ENCODE results near the gene VAV2.
"Not testable (repeated sequence)": the region's sequence is repeated elsewhere in the genome, so short reads cannot be mapped to it uniquely, and the experiment has no call there.

The VAV2 gene

DNA sequence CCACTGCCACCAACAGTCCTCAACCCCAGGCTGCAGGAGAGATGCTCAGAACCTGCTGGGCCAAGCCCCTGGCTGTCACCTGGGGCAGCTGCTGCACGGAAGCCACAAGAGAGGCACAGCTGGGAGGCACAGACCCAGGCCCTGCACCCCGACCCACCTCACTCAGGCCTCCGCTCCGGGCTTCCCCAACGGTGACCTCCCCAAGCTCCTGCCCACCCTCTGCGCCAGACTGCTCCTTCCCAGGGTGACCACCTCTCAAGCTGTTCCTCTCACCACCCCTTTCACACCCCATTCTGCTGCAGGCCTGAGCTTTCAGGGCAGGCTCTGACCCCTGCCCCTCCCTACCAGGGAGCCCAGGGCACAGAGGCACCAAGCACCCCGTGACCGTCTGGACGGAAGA lies 33.0 kb downstream of the VAV2 start:
- DNase-seq (ENCODE audit: low read depth): no peak
- TF ChIP-seq, protein P1, sequence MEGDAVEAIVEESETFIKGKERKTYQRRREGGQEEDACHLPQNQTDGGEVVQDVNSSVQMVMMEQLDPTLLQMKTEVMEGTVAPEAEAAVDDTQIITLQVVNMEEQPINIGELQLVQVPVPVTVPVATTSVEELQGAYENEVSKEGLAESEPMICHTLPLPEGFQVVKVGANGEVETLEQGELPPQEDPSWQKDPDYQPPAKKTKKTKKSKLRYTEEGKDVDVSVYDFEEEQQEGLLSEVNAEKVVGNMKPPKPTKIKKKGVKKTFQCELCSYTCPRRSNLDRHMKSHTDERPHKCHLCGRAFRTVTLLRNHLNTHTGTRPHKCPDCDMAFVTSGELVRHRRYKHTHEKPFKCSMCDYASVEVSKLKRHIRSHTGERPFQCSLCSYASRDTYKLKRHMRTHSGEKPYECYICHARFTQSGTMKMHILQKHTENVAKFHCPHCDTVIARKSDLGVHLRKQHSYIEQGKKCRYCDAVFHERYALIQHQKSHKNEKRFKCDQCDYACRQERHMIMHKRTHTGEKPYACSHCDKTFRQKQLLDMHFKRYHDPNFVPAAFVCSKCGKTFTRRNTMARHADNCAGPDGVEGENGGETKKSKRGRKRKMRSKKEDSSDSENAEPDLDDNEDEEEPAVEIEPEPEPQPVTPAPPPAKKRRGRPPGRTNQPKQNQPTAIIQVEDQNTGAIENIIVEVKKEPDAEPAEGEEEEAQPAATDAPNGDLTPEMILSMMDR (conservative IDR thresholded peaks at IDR 0.05; ENCODE audit: control insufficient read depth, insufficient read depth, low read depth, low read length): no peak

GRCh38 chr9:133958756-133959155 lies 33.4 kb downstream of the VAV2 start:
- DNase-seq (ENCODE audit: low read depth): no peak
- H3K4me3 ChIP-seq (ENCODE audit: control insufficient read depth, low read depth, low read length): no peak overlapping the region
- TF ChIP-seq, protein P1 (conservative IDR thresholded peaks at IDR 0.05; ENCODE audit: control insufficient read depth, insufficient read depth, low read depth, low read length): no peak

More for the DNA sequence above, 33.0 kb downstream of the VAV2 start:
- H3K4me3 ChIP-seq (ENCODE audit: control insufficient read depth, low read depth, low read length): no peak overlapping the region

- H3K4me3 ChIP-seq (ENCODE audit: control insufficient read depth, low read depth, low read length); DNase-seq (ENCODE audit: low read depth): not testable (repeated sequence)
These were observed 34.4 kb downstream of the VAV2 start for GRCh38 chr9:133957772-133958171.

DNA sequence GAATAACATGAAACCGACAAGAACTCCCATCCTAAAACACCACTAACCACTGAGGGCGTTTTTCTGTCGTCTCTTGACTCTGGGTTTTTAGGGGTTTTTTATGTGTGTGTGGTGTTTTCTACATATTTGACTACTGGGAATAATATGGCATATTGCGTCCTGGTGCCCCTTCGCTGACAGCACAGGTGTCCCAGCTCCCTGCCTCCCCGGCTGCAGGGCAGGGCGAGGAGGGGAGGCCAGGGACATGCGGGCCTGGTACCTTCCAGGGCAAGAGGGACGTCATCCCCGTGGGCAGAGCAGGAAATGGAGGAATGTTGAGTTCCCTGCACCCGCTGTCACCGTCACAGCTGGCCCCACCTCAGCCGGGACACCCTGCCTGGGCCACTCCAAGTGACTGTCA lies 34.8 kb downstream of the VAV2 start:
- DNase-seq (ENCODE audit: low read depth): no peak
- no peak overlapping the region for H3K4me3 ChIP-seq (ENCODE audit: control insufficient read depth, low read depth, low read length)
- TF ChIP-seq, protein P1 (conservative IDR thresholded peaks at IDR 0.05; ENCODE audit: control insufficient read depth, insufficient read depth, low read depth, low read length): no peak

DNA sequence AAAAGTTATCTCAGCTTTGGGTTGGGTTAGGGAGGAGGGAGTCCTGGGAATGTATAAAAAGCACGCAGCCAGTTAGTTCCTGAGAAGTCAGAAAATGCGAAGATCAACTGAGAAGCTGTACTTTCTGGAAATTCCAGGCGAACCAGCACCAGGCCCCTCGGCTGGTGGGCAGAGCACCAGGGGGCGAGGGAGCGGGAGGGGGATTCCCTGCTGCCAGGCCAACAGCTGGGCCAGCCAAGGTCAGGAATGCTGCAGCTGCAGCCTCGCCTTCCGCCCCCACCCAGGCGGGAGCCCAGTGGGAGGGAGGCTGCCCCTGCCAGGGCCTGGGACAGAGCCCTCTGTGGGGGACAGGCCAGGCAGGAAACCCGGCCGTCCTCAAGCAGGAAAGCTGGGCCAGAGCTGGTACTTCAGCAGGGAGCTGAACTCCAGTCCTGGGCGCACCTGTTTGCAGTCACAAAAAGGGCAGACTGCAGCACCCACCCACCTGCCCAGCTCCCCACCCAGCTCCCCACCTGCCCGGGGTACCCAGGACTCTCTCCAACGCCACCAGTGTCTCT lies 35.5 kb downstream of the VAV2 start:
- TF ChIP-seq, protein P1 (conservative IDR thresholded peaks at IDR 0.05; ENCODE audit: control insufficient read depth, insufficient read depth, low read depth, low read length): no peak
- no peak for DNase-seq (ENCODE audit: low read depth)
- H3K4me3 ChIP-seq (ENCODE audit: control insufficient read depth, low read depth, low read length): no peak overlapping the region

- no peak overlapping the region for H3K4me3 ChIP-seq (ENCODE audit: control insufficient read depth, low read depth, low read length)
- DNase-seq (ENCODE audit: low read depth): no peak
- TF ChIP-seq, protein P1 (conservative IDR thresholded peaks at IDR 0.05; ENCODE audit: control insufficient read depth, insufficient read depth, low read depth, low read length): no peak
These were observed 36.2 kb downstream of the VAV2 start for GRCh38 chr9:133955821-133956411.

DNA sequence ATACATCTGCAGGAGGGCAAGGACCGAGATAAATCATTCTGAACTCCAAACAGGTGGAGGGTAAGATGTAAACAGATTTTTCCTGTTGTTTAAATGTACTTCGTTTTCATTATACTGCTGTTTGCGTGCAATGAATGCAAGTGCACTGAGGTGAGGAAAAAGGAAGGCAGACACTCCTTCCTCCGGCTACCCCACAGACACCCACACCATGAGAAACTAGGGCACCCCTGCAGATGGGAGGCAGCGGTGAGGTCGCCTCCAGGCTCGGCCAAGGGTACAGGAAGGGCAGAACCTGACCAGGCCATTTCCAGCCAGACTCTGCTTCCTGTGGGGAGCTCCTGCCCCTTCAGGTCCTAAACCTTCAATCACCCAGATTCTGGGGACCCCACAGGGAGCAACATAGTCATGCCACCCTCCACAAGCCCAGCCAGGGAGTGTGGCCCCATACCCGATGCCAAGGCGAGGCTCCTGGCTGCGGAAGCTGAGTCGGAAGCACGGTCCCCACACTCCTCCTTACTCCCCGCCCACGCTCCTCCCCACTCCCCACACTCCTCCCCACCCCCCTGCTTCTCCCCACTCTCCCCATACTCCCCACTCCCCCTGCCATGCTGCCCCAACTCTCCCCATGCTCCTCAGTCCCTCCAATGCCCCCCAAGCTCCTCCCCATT lies 37.1 kb downstream of the VAV2 start:
- DNase-seq (ENCODE audit: low read depth): no peak
- H3K4me3 ChIP-seq (ENCODE audit: control insufficient read depth, low read depth, low read length): no peak overlapping the region
- TF ChIP-seq, protein P1 (conservative IDR thresholded peaks at IDR 0.05; ENCODE audit: control insufficient read depth, insufficient read depth, low read depth, low read length): no peak

Measured in fibroblast of mammary gland (primary cell).